CD14-positive monocyte (primary cell): Measurements from ENCODE around the gene DCLK2. TPM values are rescaled to one million over a fixed set of nuclear protein-coding genes. Genes with fewer than 3 reads are reported as not detected.

ENCODE experiments used
- DNase-seq, 3 donors: peaks; one replicate each; pipeline ENCODE4 v3.0.0-alpha.2; 2011 to 2022
- H2AFZ ChIP-seq: 2 replicates; pipeline ENCODE4 v1.6.0; 2012; ENCODE audit warnings: mild to moderate bottlenecking, low read depth, low read length, inconsistent platforms; ENCODE audit not compliant: insufficient read depth, poor library complexity, severe bottlenecking
- H3K27ac ChIP-seq, 2 donors: 1 replicate in 1 of 2; 2 replicates in 1 of 2; pipeline ENCODE4 v1.5.1; 2012 to 2013; ENCODE audit warnings: low read length in 2 of 2, control low read depth in 1 of 2, inconsistent platforms in 1 of 2, low read depth in 1 of 2, mild to moderate bottlenecking in 1 of 2
- H3K27me3 ChIP-seq, 2 donors: one replicate each; pipeline versions ENCODE4 v1.6.0 to v1.6.1; 2011 to 2013; ENCODE audit warnings: low read length in 2 of 2; ENCODE audit not compliant: control insufficient read depth in 2 of 2, insufficient read depth in 2 of 2
- H3K36me3 ChIP-seq, 2 donors: replicated peaks in 1 of 2; 1 replicate in 1 of 2; 2 replicates in 1 of 2; pipeline versions ENCODE4 v1.5.1 to v1.6.1; 2012 to 2013; ENCODE audit warnings: low read length in 2 of 2, control low read depth in 1 of 2, inconsistent platforms in 1 of 2, mild to moderate bottlenecking in 1 of 2; ENCODE audit not compliant: insufficient read depth in 2 of 2, control insufficient read depth in 1 of 2
- H3K4me1 ChIP-seq, 2 donors: 1 replicate in 1 of 2; 2 replicates in 1 of 2; pipeline versions ENCODE4 v1.5.1 to v1.6.1; 2012 to 2013; ENCODE audit warnings: low read length in 2 of 2, control low read depth in 1 of 2, inconsistent platforms in 1 of 2, mild to moderate bottlenecking in 1 of 2, moderate library complexity in 1 of 2; ENCODE audit not compliant: insufficient read depth in 2 of 2, control insufficient read depth in 1 of 2
- H3K4me2 ChIP-seq: replicated peaks from 2 replicates; pipeline ENCODE3; 2012; ENCODE audit warnings: low read length, moderate library complexity, mild to moderate bottlenecking; ENCODE audit not compliant: poor library complexity, severe bottlenecking; ENCODE audit errors: extremely low read depth
- H3K4me3 ChIP-seq, 3 experiments: fragments of 200-600 bp in 1 of 3; sonication (generic) in 1 of 3; replicated peaks in 1 of 3; 1 replicate in 2 of 3; 2 replicates in 1 of 3; pipeline ENCODE4 v1.5.1; 2011 to 2013; ENCODE audit warnings: low read length in 3 of 3, mild to moderate bottlenecking in 3 of 3, control low read depth in 2 of 3, low read depth in 2 of 3, inconsistent platforms in 1 of 3, moderate library complexity in 1 of 3
- H3K79me2 ChIP-seq: 2 replicates; pipeline ENCODE4 v1.6.0; 2012; ENCODE audit warnings: mild to moderate bottlenecking, control low read depth, inconsistent platforms, low read length, moderate library complexity; ENCODE audit not compliant: insufficient read depth
- H3K9ac ChIP-seq: 2 replicates; pipeline ENCODE4 v1.6.0; 2017; ENCODE audit warnings: low read length, mild to moderate bottlenecking; ENCODE audit not compliant: insufficient read depth, poor library complexity, severe bottlenecking
- H3K9me3 ChIP-seq, 2 donors: replicated peaks in 1 of 2; 1 replicate in 1 of 2; 2 replicates in 1 of 2; pipeline versions ENCODE4 v1.5.1 to v1.6.1; 2012 to 2013; ENCODE audit warnings: low read length in 2 of 2, control low read depth in 1 of 2; ENCODE audit not compliant: control insufficient read depth in 1 of 2, insufficient read depth in 1 of 2
- H4K20me1 ChIP-seq: 2 replicates; pipeline ENCODE4 v1.6.0; 2012; ENCODE audit warnings: mild to moderate bottlenecking, low read length, control low read depth, moderate library complexity; ENCODE audit not compliant: insufficient read depth
- H3K27ac Mint-ChIP-seq, 7 donors: one replicate each; pipeline ENCODE4 v1.8.0; 2020; ENCODE audit warnings: mild to moderate bottlenecking in 7 of 7, mixed read lengths in 7 of 7, moderate library complexity in 6 of 7, inconsistent platforms in 2 of 7
- H3K27me3 Mint-ChIP-seq, 3 donors: one replicate each; pipeline ENCODE4 v1.8.0; 2021 to 2022; ENCODE audit warnings: low read depth in 3 of 3, mild to moderate bottlenecking in 3 of 3, mixed read lengths in 3 of 3, moderate library complexity in 3 of 3, inconsistent platforms in 1 of 3
- H3K36me3 Mint-ChIP-seq, 2 donors: one replicate each; pipeline ENCODE4 v1.8.0; 2020; ENCODE audit warnings: mixed read lengths in 2 of 2, inconsistent platforms in 1 of 2, mild to moderate bottlenecking in 1 of 2
- H3K4me1 Mint-ChIP-seq: one replicate; pipeline ENCODE4 v1.8.0; 2020; ENCODE audit warnings: mild to moderate bottlenecking, mixed read lengths
- H3K4me3 Mint-ChIP-seq, 2 donors: one replicate each; pipeline ENCODE4 v1.8.0; 2020; ENCODE audit warnings: mild to moderate bottlenecking in 2 of 2, mixed read lengths in 2 of 2, moderate library complexity in 1 of 2
- H3K9me3 Mint-ChIP-seq, 7 donors: one replicate each; pipeline ENCODE4 v1.8.0; 2020 to 2022; ENCODE audit warnings: mixed read lengths in 7 of 7, mild to moderate bottlenecking in 6 of 7, moderate library complexity in 6 of 7, inconsistent platforms in 2 of 7
- CTCF ChIP-seq: fragments of 200-600 bp; IDR thresholded peaks from one replicate; pipeline ENCODE4 v1.8.0; 2022; ENCODE audit warnings: antibody characterized with exemption, mild to moderate bottlenecking
- WGBS: methylation state at CpG from one replicate; pipeline ENCODE4 v1.1.5; 2013; ENCODE audit warnings: missing lambda C conversion rate; ENCODE audit not compliant: insufficient coverage; 5-methylcytosine and 5-hydroxymethylcytosine counted together
- intact Hi-C, 2 donors: fragments of 100-400 bp; cut with micrococcal nuclease; formaldehyde crosslinking; loops; one replicate each; pipeline versions ENCODE4 v1.15.0 to v1.15.1; 2023
- polyA plus RNA-seq, 3 donors: library from polyadenylated mRNA; depleted of rRNA in 1 of 3; unstranded in 2 of 3; stranded (reverse) in 1 of 3; fragments of 300-500 nt in 2 of 3; fragments of >200 nt in 1 of 3; fragmentation: Illumina TruSeq in 2 of 3; gene quantifications; 1 replicate in 2 of 3; 2 replicates in 1 of 3; pipeline ENCODE4 v1.2.3, GENCODE V29; 2012 to 2021

Gene DCLK2
- polyA plus RNA-seq, 3 donors: 0.13 TPM; not detected in 2

- Histone ChIP-seq H3K27ac (no peak overlapping the region), H3K36me3 (no peaks in the 10 kb centered on the region), H3K79me2 (no peaks in the 10 kb centered on the region), H3K27me3 (no peaks in the 10 kb centered on the region), H2AFZ (no peak overlapping the region), H3K4me2 (no peak overlapping the region), H3K4me1 (no peaks in the 10 kb centered on the region), H3K9me3 (no peaks in the 10 kb centered on the region), H4K20me1 (no peaks in the 10 kb centered on the region), H3K4me3 (no peak overlapping the region), H3K9ac (no peak overlapping the region)
- peak overlapping the region in 2 of 7 donors; percentile 16 for H3K27ac Mint-ChIP-seq
- peaks cover 4% of the 10 kb centered on the region for H3K4me1 Mint-ChIP-seq
- no peak for TF ChIP-seq CTCF
- no peak overlapping the region for H3K4me3 Mint-ChIP-seq
- peaks cover 0 to 2% (median 0%) of the 10 kb centered on the region in 7 donors for H3K9me3 Mint-ChIP-seq
- WGBS: 94% methylated on average over 8 of the region's 8 CpGs
- peaks cover 0 to 1% (median 0%) of the 10 kb centered on the region in 3 donors for H3K27me3 Mint-ChIP-seq
- DNase-seq: no peak
- H3K36me3 Mint-ChIP-seq: peaks cover 10 to 15% of the 10 kb centered on the region in 2 donors
- intact Hi-C loops: no loop called here
Measured at GRCh38 chr4:150259861-150260567, 181.8 kb downstream of the DCLK2 start.

- Histone ChIP-seq H3K79me2 (no peaks in the 10 kb centered on the region), H3K9me3 (no peaks in the 10 kb centered on the region), H3K4me3 (no peak overlapping the region), H2AFZ (no peak overlapping the region), H3K36me3 (no peaks in the 10 kb centered on the region), H3K27ac (no peak overlapping the region), H3K4me2 (no peak overlapping the region), H3K4me1 (no peaks in the 10 kb centered on the region), H3K27me3 (no peaks in the 10 kb centered on the region), H3K9ac (no peak overlapping the region), H4K20me1 (no peaks in the 10 kb centered on the region)
- Mint-ChIP-seq H3K9me3 (no peaks in the 10 kb centered on the region), H3K27ac (no peak overlapping the region), H3K36me3 (peaks cover 10 to 18% of the 10 kb centered on the region in 2 donors), H3K4me1 (peaks cover 4% of the 10 kb centered on the region), H3K27me3 (no peaks in the 10 kb centered on the region), H3K4me3 (no peak overlapping the region)
- no peak for DNase-seq
- WGBS: no CpG with 5 or more reads among the region's 2 CpGs
- intact Hi-C loops: no loop called here
- TF ChIP-seq CTCF: no peak
Measured at GRCh38 chr4:150261571-150261970, 183.3 kb downstream of the DCLK2 start.
